GM23338 (cell line): ENCODE results near the gene GPR108. TPM values are rescaled to one million over a fixed set of nuclear protein-coding genes. Genes with fewer than 3 reads are reported as not detected.

Experiments used
- ATAC-seq: fragments of 200-7000 bp; cut with Tn5 transposase; 3 replicates; pipeline ENCODE4 v1.9.1; 2020
- DNase-seq: peaks from one replicate; pipeline ENCODE4 v3.0.0-alpha.2; 2015; ENCODE audit warnings: low spot score
- H2AFZ ChIP-seq: fragments of 200-600 bp; sonication (generic); 2 replicates; pipeline ENCODE4 v1.8.0; 2016; ENCODE audit warnings: antibody characterized with exemption, mild to moderate bottlenecking, moderate library complexity
- H3F3A ChIP-seq: fragments of 200-600 bp; sonication (generic); replicated peaks from 2 replicates; pipeline ENCODE4 v1.8.0; 2017; ENCODE audit warnings: antibody characterized with exemption, mixed run types, low read depth
- H3K27ac ChIP-seq: fragments of 200-600 bp; sonication (generic); 2 replicates; pipeline ENCODE4 v1.6.1; 2016; ENCODE audit warnings: low read depth
- H3K27me3 ChIP-seq: fragments of 200-600 bp; sonication (generic); 2 replicates; pipeline ENCODE4 v1.8.0; 2016; ENCODE audit warnings: mild to moderate bottlenecking, mixed run types, moderate library complexity; ENCODE audit not compliant: insufficient read depth
- H3K36me3 ChIP-seq: fragments of 200-600 bp; sonication (generic); 2 replicates; pipeline ENCODE4 v1.8.0; 2016; ENCODE audit warnings: mild to moderate bottlenecking; ENCODE audit not compliant: insufficient read depth
- H3K4me1 ChIP-seq: fragments of 200-600 bp; sonication (generic); 2 replicates; pipeline ENCODE4 v1.8.0; 2016; ENCODE audit warnings: mild to moderate bottlenecking, moderate library complexity; ENCODE audit not compliant: insufficient read depth
- H3K4me2 ChIP-seq: fragments of 200-600 bp; sonication (generic); 2 replicates; pipeline ENCODE4 v1.7.1; 2017; ENCODE audit warnings: mixed run types
- H3K4me3 ChIP-seq: fragments of 200-600 bp; sonication (generic); 2 replicates; pipeline ENCODE4 v1.6.1; 2016; ENCODE audit warnings: mixed run types
- H3K79me2 ChIP-seq: fragments of 200-600 bp; sonication (generic); replicated peaks from 2 replicates; pipeline ENCODE4 v1.8.0; 2017; ENCODE audit warnings: mild to moderate bottlenecking; ENCODE audit not compliant: insufficient read depth
- H3K9me2 ChIP-seq: fragments of 200-600 bp; sonication (generic); 2 replicates; pipeline ENCODE4 v1.8.0; 2017; ENCODE audit not compliant: insufficient read depth
- H4K20me1 ChIP-seq: fragments of 200-600 bp; sonication (generic); replicated peaks from 2 replicates; pipeline ENCODE4 v1.8.0; 2017; ENCODE audit warnings: mild to moderate bottlenecking; ENCODE audit not compliant: insufficient read depth
- H3K27ac Mint-ChIP-seq: 2 replicates; pipeline ENCODE4 v1.8.0; 2020; ENCODE audit warnings: inconsistent platforms, mild to moderate bottlenecking, moderate library complexity, mixed read lengths
- H3K27me3 Mint-ChIP-seq: 3 replicates; pipeline ENCODE4 v1.8.0; 2022; ENCODE audit warnings: low read depth, mild to moderate bottlenecking, moderate library complexity, mixed read lengths, inconsistent platforms; ENCODE audit not compliant: insufficient read depth, poor library complexity
- H3K36me3 Mint-ChIP-seq: 3 replicates; pipeline ENCODE4 v1.8.0; 2021; ENCODE audit warnings: low read depth, mild to moderate bottlenecking, inconsistent platforms, moderate library complexity, mixed read lengths
- H3K4me1 Mint-ChIP-seq: 3 replicates; pipeline ENCODE4 v1.8.0; 2020; ENCODE audit warnings: mild to moderate bottlenecking, inconsistent platforms, mixed read lengths
- H3K4me3 Mint-ChIP-seq: 3 replicates; pipeline ENCODE4 v1.8.0; 2021; ENCODE audit warnings: moderate library complexity, mild to moderate bottlenecking, inconsistent platforms, mixed read lengths
- H3K9me3 Mint-ChIP-seq: 3 replicates; pipeline ENCODE4 v1.8.0; 2020; ENCODE audit warnings: moderate library complexity, mild to moderate bottlenecking, inconsistent platforms, mixed read lengths
- CTCF ChIP-seq, 2 experiments: fragments of 200-600 bp in 1 of 2; sonication (generic) in 1 of 2; conservative IDR thresholded peaks; 2 replicates each; pipeline versions ENCODE4 v1.5.1 to v1.6.1; 2016 to 2017; ENCODE audit warnings: antibody characterized with exemption in 2 of 2, low read depth in 2 of 2, mild to moderate bottlenecking in 2 of 2, moderate library complexity in 1 of 2
- EZH2phosphoT487 ChIP-seq: fragments of 200-600 bp; sonication (generic); IDR thresholded peaks from one replicate; pipeline ENCODE4 v1.8.1; 2018; ENCODE audit warnings: antibody characterized with exemption; ENCODE audit not compliant: unreplicated experiment
- NANOG ChIP-seq: IDR thresholded peaks from 2 replicates; pipeline ENCODE4 v1.6.1; 2016; ENCODE audit warnings: antibody characterized with exemption, borderline replicate concordance
- POLR2AphosphoS5 ChIP-seq: IDR thresholded peaks from 2 replicates; pipeline ENCODE4 v1.6.1; 2016; ENCODE audit warnings: antibody characterized with exemption, low read depth
- STAT1 ChIP-seq: IDR thresholded peaks from one replicate; pipeline ENCODE4 v1.6.1; 2016; ENCODE audit warnings: antibody characterized with exemption; ENCODE audit not compliant: unreplicated experiment
- ZNF331 ChIP-seq: fragments of 250-450 bp; sonication (Bioruptor Pico); IDR thresholded peaks from 2 replicates; pipeline ENCODE4 v1.5.0; 2020; ENCODE audit warnings: low read depth, mild to moderate bottlenecking, moderate library complexity
- ZNF462 ChIP-seq: fragments of 250-450 bp; sonication (Bioruptor Pico); IDR thresholded peaks from 2 replicates; pipeline ENCODE4 v1.5.0; 2020; ENCODE audit warnings: mild to moderate bottlenecking, moderate library complexity
- polyA plus RNA-seq: library from polyadenylated mRNA; unstranded; fragments of >200 nt; fragmentation: Nextera tagmentation; extraction: Ambion mirVana; gene quantifications from 2 replicates; pipeline ENCODE4 v1.2.1, GENCODE V29; 2016
- total RNA-seq: library from RNA; depleted of rRNA; stranded (reverse); fragments of >200 nt; shearing (Covaris generic); gene quantifications from 2 replicates; pipeline ENCODE4 v1.2.3, GENCODE V29; 2014
- TF ChIP-seq, protein P1 (sequence below): IDR thresholded peaks from one replicate; pipeline ENCODE4 v1.6.1; 2018; ENCODE audit warnings: antibody characterized with exemption; ENCODE audit not compliant: unreplicated experiment

GPR108 gene
- total and polyA plus RNA-seq, 2 experiments from 2014 or later = 44.8 to 57.9 TPM

DNA sequence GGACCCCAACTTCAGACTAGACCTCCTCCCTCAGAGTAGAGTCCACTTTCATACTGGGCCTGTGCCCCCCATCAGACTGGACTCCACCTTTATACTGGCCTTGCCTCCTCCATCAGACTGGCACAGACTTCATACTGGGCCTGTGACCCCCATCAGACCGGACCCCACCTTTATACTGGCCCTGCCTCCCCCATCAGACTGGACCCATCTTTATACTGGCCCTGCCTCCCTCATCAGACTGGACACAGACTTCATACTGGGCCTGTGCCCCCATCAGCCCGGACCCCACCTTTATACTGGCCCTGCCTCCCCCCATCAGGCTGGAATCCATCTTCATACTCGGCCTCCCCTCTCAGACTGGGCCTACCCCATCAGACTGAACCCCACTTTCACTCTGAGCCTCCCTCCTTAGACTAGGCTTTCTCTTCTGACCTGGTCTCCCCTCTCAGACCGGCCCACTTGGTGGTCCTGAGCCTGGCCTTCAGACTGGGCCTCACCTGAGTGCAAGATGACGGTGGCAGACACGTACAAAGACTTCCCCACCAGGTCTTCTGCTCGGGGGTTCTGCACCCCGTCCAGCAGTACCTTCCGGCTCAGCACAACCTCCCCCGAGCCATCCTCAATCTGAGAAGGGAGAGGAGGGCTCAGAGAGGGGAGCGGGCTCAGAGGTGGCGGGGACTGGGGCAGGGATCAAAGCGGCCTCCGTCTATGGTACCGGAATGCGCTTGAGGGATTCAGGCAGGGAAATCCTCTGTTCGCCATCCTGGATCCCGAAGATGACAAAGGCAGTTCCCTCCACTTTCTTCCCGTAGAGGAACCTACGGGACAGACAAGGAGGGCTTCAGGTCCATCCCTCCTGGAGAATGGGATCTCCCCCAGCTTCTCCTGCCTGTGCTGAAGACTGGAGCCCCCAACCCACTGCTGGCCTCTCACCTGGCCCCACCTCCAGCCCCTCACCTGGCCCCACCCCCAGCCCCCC is 24.4 kb downstream of the GPR108 start (continued):
- TF ChIP-seq ZNF462 (CRISPR knock-in tag) = no peak

GRCh38 chr19:6712231-6712630 is 25.1 kb downstream of the GPR108 start:
- H3K27me3 Mint-ChIP-seq = peaks cover 15% of the 10 kb centered on the region
- no peak for ATAC-seq
- TF ChIP-seq EZH2phosphoT487 = no peak
- TF ChIP-seq CTCF (conservative IDR thresholded peaks at IDR 0.05; ENCODE audit: low read depth in 2 of 2) = no peak
- no peak for TF ChIP-seq ZNF331 (CRISPR knock-in tag)
- no peak for TF ChIP-seq POLR2AphosphoS5
- TF ChIP-seq, protein P1, sequence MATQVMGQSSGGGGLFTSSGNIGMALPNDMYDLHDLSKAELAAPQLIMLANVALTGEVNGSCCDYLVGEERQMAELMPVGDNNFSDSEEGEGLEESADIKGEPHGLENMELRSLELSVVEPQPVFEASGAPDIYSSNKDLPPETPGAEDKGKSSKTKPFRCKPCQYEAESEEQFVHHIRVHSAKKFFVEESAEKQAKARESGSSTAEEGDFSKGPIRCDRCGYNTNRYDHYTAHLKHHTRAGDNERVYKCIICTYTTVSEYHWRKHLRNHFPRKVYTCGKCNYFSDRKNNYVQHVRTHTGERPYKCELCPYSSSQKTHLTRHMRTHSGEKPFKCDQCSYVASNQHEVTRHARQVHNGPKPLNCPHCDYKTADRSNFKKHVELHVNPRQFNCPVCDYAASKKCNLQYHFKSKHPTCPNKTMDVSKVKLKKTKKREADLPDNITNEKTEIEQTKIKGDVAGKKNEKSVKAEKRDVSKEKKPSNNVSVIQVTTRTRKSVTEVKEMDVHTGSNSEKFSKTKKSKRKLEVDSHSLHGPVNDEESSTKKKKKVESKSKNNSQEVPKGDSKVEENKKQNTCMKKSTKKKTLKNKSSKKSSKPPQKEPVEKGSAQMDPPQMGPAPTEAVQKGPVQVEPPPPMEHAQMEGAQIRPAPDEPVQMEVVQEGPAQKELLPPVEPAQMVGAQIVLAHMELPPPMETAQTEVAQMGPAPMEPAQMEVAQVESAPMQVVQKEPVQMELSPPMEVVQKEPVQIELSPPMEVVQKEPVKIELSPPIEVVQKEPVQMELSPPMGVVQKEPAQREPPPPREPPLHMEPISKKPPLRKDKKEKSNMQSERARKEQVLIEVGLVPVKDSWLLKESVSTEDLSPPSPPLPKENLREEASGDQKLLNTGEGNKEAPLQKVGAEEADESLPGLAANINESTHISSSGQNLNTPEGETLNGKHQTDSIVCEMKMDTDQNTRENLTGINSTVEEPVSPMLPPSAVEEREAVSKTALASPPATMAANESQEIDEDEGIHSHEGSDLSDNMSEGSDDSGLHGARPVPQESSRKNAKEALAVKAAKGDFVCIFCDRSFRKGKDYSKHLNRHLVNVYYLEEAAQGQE = no peak
- no peak for TF ChIP-seq STAT1
- TF ChIP-seq NANOG = no peak

More at GRCh38 chr19:6712231-6712630, 25.1 kb downstream of the GPR108 start:
- Histone ChIP-seq H3K36me3 (no peaks in the 10 kb centered on the region), H4K20me1 (no peaks in the 10 kb centered on the region), H3K9me2 (no peaks in the 10 kb centered on the region), H3K4me2 (no peak overlapping the region), H3F3A (peaks cover under 1% of the 10 kb centered on the region; the same call in 1 of the 2 replicates), H3K4me1 (peaks cover 2% of the 10 kb centered on the region; the same call in 1 of the 2 replicates), H3K27ac (no peak overlapping the region), H3K4me3 (no peak overlapping the region), H2AFZ (no peak overlapping the region), H3K27me3 (peaks cover 21% of the 10 kb centered on the region), H3K79me2 (no peaks in the 10 kb centered on the region)
- no peak overlapping the region for H3K27ac Mint-ChIP-seq
- no peak for DNase-seq
- H3K4me3 Mint-ChIP-seq = no peak overlapping the region
- H3K36me3 Mint-ChIP-seq = peaks cover 37% of the 10 kb centered on the region
- no peaks in the 10 kb centered on the region for H3K4me1 Mint-ChIP-seq
- peaks cover 88% of the 10 kb centered on the region for H3K9me3 Mint-ChIP-seq
